CD14-positive monocyte (primary cell): ENCODE results near the gene CERS2. TPM values are rescaled to one million over a fixed set of nuclear protein-coding genes. Genes with fewer than 3 reads are reported as not detected.

Source experiments
- DNase-seq, 3 donors: peaks; one replicate each; pipeline ENCODE4 v3.0.0-alpha.2; 2011 to 2022
- H2AFZ ChIP-seq: 2 replicates; pipeline ENCODE4 v1.6.0; 2012; ENCODE audit warnings: mild to moderate bottlenecking, low read depth, low read length, inconsistent platforms; ENCODE audit not compliant: insufficient read depth, poor library complexity, severe bottlenecking
- H3K27ac ChIP-seq, 2 donors: 1 replicate in 1 of 2; 2 replicates in 1 of 2; pipeline ENCODE4 v1.5.1; 2012 to 2013; ENCODE audit warnings: low read length in 2 of 2, control low read depth in 1 of 2, inconsistent platforms in 1 of 2, low read depth in 1 of 2, mild to moderate bottlenecking in 1 of 2
- H3K27me3 ChIP-seq, 2 donors: one replicate each; pipeline versions ENCODE4 v1.6.0 to v1.6.1; 2011 to 2013; ENCODE audit warnings: low read length in 2 of 2; ENCODE audit not compliant: control insufficient read depth in 2 of 2, insufficient read depth in 2 of 2
- H3K36me3 ChIP-seq, 2 donors: replicated peaks in 1 of 2; 1 replicate in 1 of 2; 2 replicates in 1 of 2; pipeline versions ENCODE4 v1.5.1 to v1.6.1; 2012 to 2013; ENCODE audit warnings: low read length in 2 of 2, control low read depth in 1 of 2, inconsistent platforms in 1 of 2, mild to moderate bottlenecking in 1 of 2; ENCODE audit not compliant: insufficient read depth in 2 of 2, control insufficient read depth in 1 of 2
- H3K4me1 ChIP-seq, 2 donors: 1 replicate in 1 of 2; 2 replicates in 1 of 2; pipeline versions ENCODE4 v1.5.1 to v1.6.1; 2012 to 2013; ENCODE audit warnings: low read length in 2 of 2, control low read depth in 1 of 2, inconsistent platforms in 1 of 2, mild to moderate bottlenecking in 1 of 2, moderate library complexity in 1 of 2; ENCODE audit not compliant: insufficient read depth in 2 of 2, control insufficient read depth in 1 of 2
- H3K4me2 ChIP-seq: replicated peaks from 2 replicates; pipeline ENCODE3; 2012; ENCODE audit warnings: low read length, moderate library complexity, mild to moderate bottlenecking; ENCODE audit not compliant: poor library complexity, severe bottlenecking; ENCODE audit errors: extremely low read depth
- H3K4me3 ChIP-seq, 3 experiments: fragments of 200-600 bp in 1 of 3; sonication (generic) in 1 of 3; replicated peaks in 1 of 3; 1 replicate in 2 of 3; 2 replicates in 1 of 3; pipeline ENCODE4 v1.5.1; 2011 to 2013; ENCODE audit warnings: low read length in 3 of 3, mild to moderate bottlenecking in 3 of 3, control low read depth in 2 of 3, low read depth in 2 of 3, inconsistent platforms in 1 of 3, moderate library complexity in 1 of 3
- H3K79me2 ChIP-seq: 2 replicates; pipeline ENCODE4 v1.6.0; 2012; ENCODE audit warnings: mild to moderate bottlenecking, control low read depth, inconsistent platforms, low read length, moderate library complexity; ENCODE audit not compliant: insufficient read depth
- H3K9ac ChIP-seq: 2 replicates; pipeline ENCODE4 v1.6.0; 2017; ENCODE audit warnings: low read length, mild to moderate bottlenecking; ENCODE audit not compliant: insufficient read depth, poor library complexity, severe bottlenecking
- H3K9me3 ChIP-seq, 2 donors: replicated peaks in 1 of 2; 1 replicate in 1 of 2; 2 replicates in 1 of 2; pipeline versions ENCODE4 v1.5.1 to v1.6.1; 2012 to 2013; ENCODE audit warnings: low read length in 2 of 2, control low read depth in 1 of 2; ENCODE audit not compliant: control insufficient read depth in 1 of 2, insufficient read depth in 1 of 2
- H4K20me1 ChIP-seq: 2 replicates; pipeline ENCODE4 v1.6.0; 2012; ENCODE audit warnings: mild to moderate bottlenecking, low read length, control low read depth, moderate library complexity; ENCODE audit not compliant: insufficient read depth
- H3K27ac Mint-ChIP-seq, 7 donors: one replicate each; pipeline ENCODE4 v1.8.0; 2020; ENCODE audit warnings: mild to moderate bottlenecking in 7 of 7, mixed read lengths in 7 of 7, moderate library complexity in 6 of 7, inconsistent platforms in 2 of 7
- H3K27me3 Mint-ChIP-seq, 3 donors: one replicate each; pipeline ENCODE4 v1.8.0; 2021 to 2022; ENCODE audit warnings: low read depth in 3 of 3, mild to moderate bottlenecking in 3 of 3, mixed read lengths in 3 of 3, moderate library complexity in 3 of 3, inconsistent platforms in 1 of 3
- H3K36me3 Mint-ChIP-seq, 2 donors: one replicate each; pipeline ENCODE4 v1.8.0; 2020; ENCODE audit warnings: mixed read lengths in 2 of 2, inconsistent platforms in 1 of 2, mild to moderate bottlenecking in 1 of 2
- H3K4me1 Mint-ChIP-seq: one replicate; pipeline ENCODE4 v1.8.0; 2020; ENCODE audit warnings: mild to moderate bottlenecking, mixed read lengths
- H3K4me3 Mint-ChIP-seq, 2 donors: one replicate each; pipeline ENCODE4 v1.8.0; 2020; ENCODE audit warnings: mild to moderate bottlenecking in 2 of 2, mixed read lengths in 2 of 2, moderate library complexity in 1 of 2
- H3K9me3 Mint-ChIP-seq, 7 donors: one replicate each; pipeline ENCODE4 v1.8.0; 2020 to 2022; ENCODE audit warnings: mixed read lengths in 7 of 7, mild to moderate bottlenecking in 6 of 7, moderate library complexity in 6 of 7, inconsistent platforms in 2 of 7
- WGBS: methylation state at CpG from one replicate; pipeline ENCODE4 v1.1.5; 2013; ENCODE audit warnings: missing lambda C conversion rate; ENCODE audit not compliant: insufficient coverage; 5-methylcytosine and 5-hydroxymethylcytosine counted together
- intact Hi-C, 2 donors: fragments of 100-400 bp; cut with micrococcal nuclease; formaldehyde crosslinking; loops; one replicate each; pipeline versions ENCODE4 v1.15.0 to v1.15.1; 2023
- polyA plus RNA-seq, 3 donors: library from polyadenylated mRNA; depleted of rRNA in 1 of 3; unstranded in 2 of 3; stranded (reverse) in 1 of 3; fragments of 300-500 nt in 2 of 3; fragments of >200 nt in 1 of 3; fragmentation: Illumina TruSeq in 2 of 3; gene quantifications; 1 replicate in 2 of 3; 2 replicates in 1 of 3; pipeline ENCODE4 v1.2.3, GENCODE V29; 2012 to 2021
- TF ChIP-seq, protein P1 (sequence below): fragments of 200-600 bp; IDR thresholded peaks from one replicate; pipeline ENCODE4 v1.8.0; 2022; ENCODE audit warnings: antibody characterized with exemption, mild to moderate bottlenecking

Gene CERS2
- polyA plus RNA-seq, 3 donors, result 152 to 224 (median 200) TPM

DNA sequence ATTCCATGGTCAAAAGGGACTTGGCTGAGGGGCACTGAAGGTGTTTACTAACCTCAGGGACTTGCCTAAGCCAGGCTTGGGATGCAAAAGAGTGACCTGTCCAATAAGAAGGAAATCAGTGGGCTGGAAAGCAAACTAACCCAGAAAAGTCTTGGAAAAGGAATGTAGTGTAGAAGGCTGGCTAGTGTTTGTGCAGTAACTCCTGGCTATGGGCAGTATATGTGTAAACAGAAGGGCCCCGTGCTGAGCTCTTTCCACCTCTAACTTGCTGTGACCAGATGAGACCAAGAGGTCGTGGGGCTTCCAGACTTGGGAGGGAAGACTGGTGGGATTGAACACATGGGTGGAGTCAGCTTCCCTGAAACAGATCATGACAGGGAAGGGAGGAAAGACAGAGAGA lies 28.0 kb upstream of the CERS2 start:
- Mint-ChIP-seq H3K27ac (peak overlapping the region; percentile 88 to 94 (median 91)), H3K4me1 (peaks cover 84% of the 10 kb centered on the region), H3K27me3 (peaks cover 0 to 6% (median 2%) of the 10 kb centered on the region in 3 donors), H3K9me3 (peaks cover 0 to 2% (median 0%) of the 10 kb centered on the region in 7 donors), H3K4me3 (peak overlapping the region in 1 of 2 donors; percentile 77), H3K36me3 (peaks cover 30 to 41% of the 10 kb centered on the region in 2 donors)
- Histone ChIP-seq H3K79me2 (peaks cover 69% of the 10 kb centered on the region), H3K27ac (peak overlapping the region; percentile 73 to 78), H3K4me2 (peak overlapping the region; percentile 62), H3K4me1 (peaks cover 85 to 87% of the 10 kb centered on the region in 2 donors), H4K20me1 (peaks cover 15% of the 10 kb centered on the region), H2AFZ (no peak overlapping the region), H3K9ac (no peak overlapping the region), H3K27me3 (no peaks in the 10 kb centered on the region), H3K36me3 (peaks cover 10 to 28% of the 10 kb centered on the region in 2 donors), H3K9me3 (no peaks in the 10 kb centered on the region), H3K4me3 (peak overlapping the region in 1 of 3 experiments; percentile 56)
- TF ChIP-seq, protein P1, sequence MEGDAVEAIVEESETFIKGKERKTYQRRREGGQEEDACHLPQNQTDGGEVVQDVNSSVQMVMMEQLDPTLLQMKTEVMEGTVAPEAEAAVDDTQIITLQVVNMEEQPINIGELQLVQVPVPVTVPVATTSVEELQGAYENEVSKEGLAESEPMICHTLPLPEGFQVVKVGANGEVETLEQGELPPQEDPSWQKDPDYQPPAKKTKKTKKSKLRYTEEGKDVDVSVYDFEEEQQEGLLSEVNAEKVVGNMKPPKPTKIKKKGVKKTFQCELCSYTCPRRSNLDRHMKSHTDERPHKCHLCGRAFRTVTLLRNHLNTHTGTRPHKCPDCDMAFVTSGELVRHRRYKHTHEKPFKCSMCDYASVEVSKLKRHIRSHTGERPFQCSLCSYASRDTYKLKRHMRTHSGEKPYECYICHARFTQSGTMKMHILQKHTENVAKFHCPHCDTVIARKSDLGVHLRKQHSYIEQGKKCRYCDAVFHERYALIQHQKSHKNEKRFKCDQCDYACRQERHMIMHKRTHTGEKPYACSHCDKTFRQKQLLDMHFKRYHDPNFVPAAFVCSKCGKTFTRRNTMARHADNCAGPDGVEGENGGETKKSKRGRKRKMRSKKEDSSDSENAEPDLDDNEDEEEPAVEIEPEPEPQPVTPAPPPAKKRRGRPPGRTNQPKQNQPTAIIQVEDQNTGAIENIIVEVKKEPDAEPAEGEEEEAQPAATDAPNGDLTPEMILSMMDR, result no peak
- DNase-seq, result no peak
- intact Hi-C loops, result loop anchor here in 1 of 2 donors (10.0 kb wide), 1 partner anchor 162 kb away; the partner anchor contains the start of genes LYSMD1 and SCNM1
- 90% methylated on average over 2 of the region's 2 CpGs for WGBS

DNA sequence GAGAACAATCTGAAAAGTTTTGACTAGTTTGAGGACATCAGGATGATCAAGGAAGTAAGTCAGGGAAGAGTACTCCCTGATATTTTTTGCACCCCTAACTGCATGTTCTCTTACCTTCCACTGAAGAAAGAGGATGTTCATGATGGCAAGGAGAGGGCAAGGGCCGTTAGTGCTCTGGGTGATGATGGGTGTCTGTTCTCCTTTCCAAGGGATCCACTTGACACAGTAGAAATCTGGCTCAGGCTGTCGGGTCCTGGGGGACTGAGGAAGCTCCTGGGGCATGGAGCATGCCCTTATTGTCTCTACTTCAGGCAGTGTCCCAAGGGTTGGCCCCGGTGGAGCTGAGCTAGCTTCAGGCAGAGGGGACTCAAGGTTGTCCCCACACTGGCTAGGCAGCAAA lies 27.4 kb upstream of the CERS2 start:
- Histone ChIP-seq H3K4me2 (peak overlapping the region; percentile 62), H3K4me3 (peak overlapping the region in 1 of 3 experiments; percentile 56), H3K9ac (no peak overlapping the region), H4K20me1 (peaks cover 15% of the 10 kb centered on the region), H3K79me2 (peaks cover 64% of the 10 kb centered on the region), H3K4me1 (peaks cover 79 to 81% of the 10 kb centered on the region in 2 donors), H3K36me3 (peaks cover 15 to 34% of the 10 kb centered on the region in 2 donors), H3K27me3 (no peaks in the 10 kb centered on the region), H3K27ac (peak overlapping the region; percentile 73 to 78), H3K9me3 (no peaks in the 10 kb centered on the region), H2AFZ (no peak overlapping the region)
- TF ChIP-seq, protein P1, result no peak
- Mint-ChIP-seq H3K4me1 (peaks cover 79% of the 10 kb centered on the region), H3K9me3 (peaks cover 0 to 3% (median 0%) of the 10 kb centered on the region in 7 donors), H3K36me3 (peaks cover 36 to 46% of the 10 kb centered on the region in 2 donors), H3K27ac (peak overlapping the region; percentile 88 to 94 (median 91)), H3K4me3 (no peak overlapping the region), H3K27me3 (peaks cover 0 to 3% (median 2%) of the 10 kb centered on the region in 3 donors)
- WGBS, result 50% methylated on average over 2 of the region's 3 CpGs
- peak in 2 of 3 donors; percentile 50 to 52 for DNase-seq
- intact Hi-C loops, result loop anchor here in 1 of 2 donors (10.0 kb wide), 1 partner anchor 163 kb away; the partner anchor contains the start of genes LYSMD1 and SCNM1
